GM18520 (cell line): ENCODE measurements around the gene SLCO3A1.

Experiments used
- ATAC-seq: cut with Tn5 transposase; IDR thresholded peaks from one replicate; pipeline ENCODE4 v1.9.1; 2021; ENCODE audit not compliant: unreplicated experiment

SLCO3A1 gene

DNA sequence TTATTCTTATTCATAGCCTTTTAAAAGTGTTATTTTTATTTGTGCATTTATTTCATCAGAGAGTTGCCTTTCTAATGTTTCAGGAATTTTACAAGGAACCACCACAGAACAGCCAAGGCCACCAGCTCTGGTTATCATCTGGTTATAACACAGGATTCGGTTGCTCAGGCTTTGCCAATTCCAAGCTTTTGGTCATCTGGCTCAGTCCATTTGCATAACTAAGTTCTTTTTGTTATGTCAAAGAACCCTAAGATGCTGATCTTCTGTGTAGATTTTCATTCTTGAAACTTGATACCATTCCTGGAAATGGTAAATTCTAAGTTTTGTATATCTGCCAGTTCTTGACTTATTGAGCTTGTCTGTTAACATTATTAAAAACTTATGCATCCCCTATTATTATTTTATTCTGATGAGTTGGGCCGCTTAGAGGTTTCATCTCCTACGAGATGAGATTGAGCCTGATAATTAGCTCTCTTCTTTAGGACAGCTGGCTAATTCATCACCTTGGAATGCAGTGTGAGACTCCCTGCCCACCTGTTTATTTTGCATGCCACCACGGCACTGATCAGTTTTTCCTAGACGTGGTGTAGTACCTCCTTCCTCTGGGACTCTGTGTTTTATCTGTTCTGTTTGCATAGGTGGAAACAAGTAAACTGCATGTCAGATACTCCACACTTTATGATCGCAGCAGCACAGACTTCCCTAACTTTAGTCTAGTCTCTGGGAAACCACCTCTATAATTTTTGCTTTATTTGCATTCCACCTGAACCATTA, 264.8 kb downstream of the SLCO3A1 start:
- no peak for ATAC-seq

DNA sequence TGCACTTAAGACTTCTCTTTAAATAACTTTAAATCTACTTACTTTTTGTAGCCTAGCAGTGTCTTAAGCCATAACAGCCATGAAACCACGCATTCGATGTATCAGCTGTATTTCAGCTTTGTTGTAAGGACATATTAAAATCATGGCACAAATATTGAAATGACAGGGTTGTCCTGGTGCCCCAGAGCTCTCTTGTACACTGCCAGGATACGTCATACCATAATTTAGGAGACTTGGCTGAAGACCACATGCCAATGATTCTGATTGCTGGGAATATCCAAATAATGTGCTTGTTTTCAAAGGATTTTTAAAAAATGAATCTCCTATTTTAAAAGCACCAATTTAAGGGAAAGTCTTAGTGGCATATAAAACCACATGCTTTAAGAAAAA, 265.4 kb downstream of the SLCO3A1 start:
- ATAC-seq: no peak

DNA sequence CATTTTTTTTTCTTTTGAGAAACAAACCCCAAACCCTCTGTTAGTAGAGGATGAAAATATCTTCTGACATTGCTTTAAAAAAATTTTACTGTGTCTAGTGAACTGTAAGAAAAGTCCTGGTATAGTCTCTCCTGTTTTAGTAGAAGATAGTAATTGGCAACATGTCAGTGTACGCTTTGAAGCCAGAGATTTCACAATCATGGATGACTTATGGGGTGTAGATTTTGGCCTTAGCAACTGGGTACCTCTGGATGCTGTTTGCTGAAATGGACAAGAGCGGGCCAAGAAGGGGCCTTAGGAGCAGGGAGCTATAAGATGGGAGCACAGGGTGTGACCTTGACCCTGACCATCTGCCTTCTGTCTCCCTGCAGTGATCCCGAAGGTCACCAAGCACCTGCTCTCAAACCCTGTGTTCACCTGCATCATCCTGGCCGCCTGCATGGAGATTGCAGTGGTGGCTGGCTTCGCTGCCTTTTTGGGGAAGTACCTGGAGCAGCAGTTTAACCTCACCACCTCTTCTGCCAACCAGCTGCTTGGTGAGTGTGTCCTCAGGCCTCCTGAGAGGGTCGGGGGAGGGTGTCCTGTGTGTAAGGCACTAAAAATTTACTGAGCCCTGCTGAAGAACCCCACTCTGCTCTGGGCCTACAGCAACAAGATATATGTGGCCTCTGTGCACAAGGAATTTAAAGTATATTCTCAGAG, 266.7 kb downstream of the SLCO3A1 start:
- ATAC-seq: no peak

DNA sequence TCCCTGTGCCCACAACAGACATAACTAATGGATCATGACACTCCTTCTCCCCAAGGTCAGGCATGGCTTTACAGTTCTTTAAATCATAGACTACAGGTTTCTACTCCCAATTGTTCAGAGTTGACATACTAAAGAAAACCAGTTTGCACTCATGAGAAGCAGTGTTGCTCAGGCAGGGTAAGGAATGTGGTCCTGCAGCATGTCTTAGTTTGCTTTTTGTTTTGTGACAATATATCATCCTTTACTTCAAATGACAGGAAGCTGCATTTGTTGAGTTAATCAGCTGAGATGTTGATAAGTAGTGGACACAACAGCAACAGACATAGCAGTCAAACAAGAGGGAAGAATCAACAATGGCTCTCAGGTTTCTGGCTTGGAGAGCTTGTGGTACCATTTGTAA, 267.5 kb downstream of the SLCO3A1 start:
- ATAC-seq: no peak

DNA sequence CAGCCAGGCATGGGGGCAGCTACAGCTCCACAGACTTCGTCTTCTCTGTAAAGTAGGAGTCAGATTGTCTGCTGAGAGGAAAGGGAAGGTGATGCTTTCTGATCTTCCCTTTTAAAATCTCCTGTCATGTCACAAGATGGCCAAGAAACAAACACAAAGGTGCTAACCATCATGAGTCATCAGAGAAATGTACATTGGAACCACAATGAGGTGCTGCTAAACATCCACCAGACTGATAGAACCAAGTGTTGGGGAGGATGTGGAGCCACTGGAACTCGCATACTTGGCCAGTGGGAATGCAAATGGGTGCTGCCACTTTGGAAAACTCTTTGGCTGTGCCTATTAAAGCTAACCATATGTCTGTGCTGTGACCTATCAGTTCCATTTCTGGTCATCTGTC, 268.8 kb downstream of the SLCO3A1 start:
- ATAC-seq: no peak

DNA sequence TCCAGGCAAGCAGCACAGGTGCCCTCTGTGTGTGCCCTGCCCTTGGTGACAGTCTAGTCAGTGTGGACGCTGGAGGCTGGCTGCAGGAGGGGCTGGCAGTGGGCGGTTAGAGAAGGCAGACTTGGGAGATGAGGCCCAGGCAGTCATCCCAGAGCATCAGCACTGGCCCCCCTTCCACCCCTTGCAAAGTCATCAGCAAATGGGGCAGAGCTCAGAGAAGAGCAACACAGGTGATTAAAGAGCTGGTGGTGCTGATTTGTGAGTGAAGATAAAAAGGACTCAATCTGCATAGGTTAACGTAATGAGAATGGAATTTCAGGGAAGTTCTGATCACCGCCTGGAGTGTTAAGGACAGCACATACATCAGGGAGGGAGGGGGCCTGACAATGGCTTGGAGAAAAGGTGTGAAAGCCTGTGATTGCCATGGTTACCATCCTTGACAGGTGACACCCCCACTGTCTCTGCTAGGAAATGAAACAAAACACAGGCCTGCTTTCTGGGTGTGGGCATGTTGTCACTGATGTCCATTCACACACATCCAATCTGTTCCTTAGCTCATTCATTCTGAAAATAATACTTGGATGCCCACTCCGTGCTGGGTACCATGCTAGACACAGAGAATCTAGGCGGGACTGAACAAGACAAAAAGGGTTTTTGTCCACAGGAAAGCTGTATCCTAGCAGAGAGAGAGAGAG, 270.6 kb downstream of the SLCO3A1 start:
- no peak for ATAC-seq

DNA sequence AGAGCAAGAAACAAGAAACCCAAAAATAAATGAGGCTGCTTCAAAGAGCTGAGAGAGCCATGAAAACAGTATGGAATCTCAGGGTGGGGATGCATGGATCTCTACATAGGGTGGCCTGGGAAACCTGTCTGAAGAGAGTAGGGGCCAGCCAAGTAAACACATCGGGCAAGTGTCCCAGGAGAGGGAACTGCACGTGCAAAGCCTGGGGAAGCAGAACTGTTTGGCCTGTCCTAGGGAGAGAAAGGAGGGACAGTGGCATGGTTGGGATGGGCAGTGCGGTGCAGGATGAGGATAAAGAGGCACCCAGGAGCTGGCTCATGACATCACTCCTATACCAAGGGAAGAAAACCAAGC, 271.1 kb downstream of the SLCO3A1 start:
- ATAC-seq: no peak

DNA sequence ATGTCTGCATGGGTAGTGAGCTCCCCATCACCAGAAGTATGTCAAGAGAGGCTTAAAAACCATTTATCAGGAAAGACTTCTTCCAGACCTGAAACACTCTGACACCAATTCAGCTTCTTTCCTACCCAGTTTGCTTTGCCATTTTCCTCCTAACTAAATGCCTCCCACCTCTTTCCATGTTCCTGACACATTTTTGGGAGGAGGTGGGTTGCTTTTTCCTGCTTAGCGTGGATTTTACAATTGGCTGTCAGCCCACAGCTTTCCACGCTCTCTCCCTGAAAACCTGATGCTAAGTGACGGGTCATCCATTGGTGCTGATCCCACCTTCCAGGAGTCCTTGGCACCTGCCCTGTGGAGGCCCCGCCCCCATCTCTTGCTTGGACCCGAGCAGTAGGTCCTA, 275.3 kb downstream of the SLCO3A1 start:
- no peak for ATAC-seq

DNA sequence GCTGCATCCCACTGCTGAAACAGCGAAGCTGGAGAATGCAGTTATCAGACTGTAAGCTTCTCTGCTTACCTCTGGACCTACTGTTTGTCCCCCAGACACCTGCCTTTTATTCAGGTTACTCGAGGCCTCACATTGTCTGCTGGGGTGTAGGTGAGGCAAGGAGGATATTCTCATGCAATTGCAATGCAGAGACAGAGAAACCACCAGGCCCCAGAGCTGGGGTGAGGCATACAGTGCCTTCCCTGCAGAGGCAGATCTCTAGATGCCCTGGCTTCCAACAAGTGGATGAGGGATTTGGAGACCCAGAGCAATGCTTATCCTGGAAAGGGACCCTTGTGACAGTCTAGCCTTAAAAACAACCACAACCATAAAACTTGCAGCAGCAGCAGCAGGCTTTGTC, 276.7 kb downstream of the SLCO3A1 start:
- ATAC-seq: no peak

DNA sequence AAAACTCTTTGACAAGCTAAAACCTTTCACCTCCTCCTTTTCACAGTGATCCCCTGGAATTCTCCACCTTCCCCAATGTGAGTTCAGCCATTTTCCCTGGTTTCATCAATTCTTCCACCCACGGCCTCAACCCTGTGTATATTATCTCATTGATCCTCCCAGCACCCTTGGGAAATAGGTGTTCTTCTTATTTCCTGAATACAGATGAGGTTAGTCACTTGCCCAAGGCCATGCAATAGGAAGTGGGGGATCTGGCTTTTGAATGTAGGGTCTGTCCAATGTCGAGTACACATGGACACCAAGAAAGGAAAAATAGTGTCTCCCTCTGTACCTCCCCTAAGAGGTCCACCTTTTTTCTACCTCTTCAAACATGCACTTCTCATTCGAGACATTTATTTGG, 277.4 kb downstream of the SLCO3A1 start:
- ATAC-seq: no peak

DNA sequence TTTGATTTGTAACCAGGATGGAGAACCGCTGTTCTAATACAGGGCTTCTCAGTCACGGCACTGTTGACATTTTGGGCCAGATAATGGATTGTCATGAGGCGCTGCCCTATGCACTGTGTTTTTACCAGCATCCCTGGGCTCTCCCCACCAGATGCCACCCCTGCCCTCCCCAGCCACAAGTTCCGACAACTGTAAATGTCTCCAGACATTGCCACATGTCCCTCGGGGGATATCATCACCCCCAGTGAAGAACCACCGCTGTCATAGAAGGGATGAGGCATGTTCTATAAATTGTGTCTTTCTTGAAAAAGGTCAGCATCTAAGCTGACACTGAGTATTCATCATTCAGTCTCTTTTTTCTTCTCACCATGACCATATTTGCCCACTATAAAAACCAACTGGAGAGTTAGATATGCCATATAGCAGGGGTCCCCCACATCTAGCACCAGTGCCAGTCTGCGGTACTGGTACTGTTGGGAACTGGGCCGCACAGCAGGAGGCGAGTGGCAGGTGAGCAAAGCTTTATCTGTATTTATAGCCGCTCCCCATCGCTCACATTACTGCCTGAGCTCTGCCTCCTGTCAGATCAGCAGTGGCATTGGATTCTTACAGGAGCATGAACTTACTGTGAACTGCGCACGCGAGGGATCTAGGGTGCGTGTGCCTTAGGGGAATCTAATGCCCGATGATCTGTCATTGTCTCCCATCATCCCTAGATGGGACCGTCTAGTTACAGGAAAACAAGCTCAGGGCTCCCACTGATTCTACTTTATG, 279.7 kb downstream of the SLCO3A1 start:
- no peak for ATAC-seq

DNA sequence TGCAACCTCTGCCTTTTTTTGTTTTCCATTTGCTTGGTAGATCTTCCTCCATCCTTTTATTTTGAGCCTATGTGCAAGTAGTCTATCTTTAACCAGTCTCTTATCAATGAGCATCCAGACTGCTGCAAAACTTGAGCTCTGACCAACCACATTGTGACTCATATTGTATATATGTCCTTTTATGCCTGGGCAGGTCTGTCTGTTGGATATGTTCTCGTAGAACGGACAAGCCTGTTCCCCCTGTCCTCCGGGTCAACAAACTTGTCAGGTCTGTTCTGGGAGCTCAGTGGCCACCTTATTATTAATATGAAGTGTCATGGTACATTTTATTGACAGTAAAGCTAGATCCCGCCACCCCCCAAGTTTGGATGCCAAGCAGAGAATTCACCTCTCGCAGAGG, 287.3 kb downstream of the SLCO3A1 start:
- ATAC-seq: no peak

DNA sequence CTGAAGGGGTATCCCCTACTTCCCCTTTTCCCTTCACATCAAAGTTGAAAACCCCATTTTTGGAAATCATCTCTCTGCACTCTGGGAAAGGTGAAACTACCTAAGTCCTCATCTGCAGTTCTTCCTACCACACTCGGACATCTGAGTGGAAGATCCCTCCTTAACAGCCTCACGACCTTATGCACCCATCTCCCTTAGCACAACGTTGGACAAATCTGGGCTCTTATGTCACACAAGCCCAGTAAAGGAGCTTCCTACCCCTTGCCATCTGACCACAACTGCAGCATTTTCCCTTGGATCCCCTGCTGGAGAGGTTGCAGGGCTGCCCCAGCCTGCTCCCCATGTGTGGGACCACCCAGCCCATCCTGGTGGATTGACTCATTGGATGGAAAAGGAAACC, 288.1 kb downstream of the SLCO3A1 start:
- no peak for ATAC-seq

DNA sequence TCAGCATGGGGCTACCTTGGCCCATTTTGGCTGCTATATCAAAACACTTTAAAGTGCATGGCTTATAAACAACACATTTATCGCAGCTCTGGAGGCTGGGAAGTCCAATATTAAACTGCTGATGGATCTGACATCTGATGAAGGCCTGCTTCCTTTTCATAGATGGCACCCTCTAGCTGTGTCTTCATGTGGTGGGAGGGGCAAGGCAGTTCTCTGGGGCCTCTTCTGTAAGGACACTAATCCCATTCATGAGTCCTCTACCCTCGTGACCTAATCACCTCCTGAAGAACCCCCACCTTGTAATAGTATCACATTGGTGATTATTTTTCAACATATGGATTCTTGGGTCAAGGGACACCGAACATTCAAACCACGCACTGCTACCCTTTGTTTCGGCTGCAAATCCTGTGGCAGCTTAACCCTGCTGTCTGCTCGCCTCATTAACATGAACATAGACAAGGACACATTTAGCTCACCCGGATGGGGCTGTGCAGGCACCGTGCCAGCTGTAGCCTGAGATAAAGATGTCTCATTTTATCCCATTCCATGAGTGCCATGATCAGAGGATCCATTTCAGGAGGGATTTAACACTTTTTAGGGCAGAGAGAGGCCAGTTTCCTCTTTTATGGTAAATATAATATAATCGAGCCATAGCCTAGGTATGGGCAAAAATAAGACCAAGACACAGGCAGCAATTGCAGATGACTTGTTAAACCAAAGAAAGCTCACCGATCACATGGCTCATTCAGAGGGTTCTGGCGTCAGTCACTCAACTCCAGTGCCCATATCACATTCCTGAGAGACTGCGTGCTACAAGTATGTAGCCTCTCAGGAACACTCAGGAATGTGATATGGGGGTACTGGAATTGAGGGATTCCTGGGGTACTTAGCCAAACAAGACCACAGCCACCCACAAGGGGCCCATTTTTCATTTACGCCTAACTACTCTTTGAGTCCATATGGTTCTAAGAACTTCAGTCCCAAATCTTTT, 289.0 kb downstream of the SLCO3A1 start:
- no peak for ATAC-seq

DNA sequence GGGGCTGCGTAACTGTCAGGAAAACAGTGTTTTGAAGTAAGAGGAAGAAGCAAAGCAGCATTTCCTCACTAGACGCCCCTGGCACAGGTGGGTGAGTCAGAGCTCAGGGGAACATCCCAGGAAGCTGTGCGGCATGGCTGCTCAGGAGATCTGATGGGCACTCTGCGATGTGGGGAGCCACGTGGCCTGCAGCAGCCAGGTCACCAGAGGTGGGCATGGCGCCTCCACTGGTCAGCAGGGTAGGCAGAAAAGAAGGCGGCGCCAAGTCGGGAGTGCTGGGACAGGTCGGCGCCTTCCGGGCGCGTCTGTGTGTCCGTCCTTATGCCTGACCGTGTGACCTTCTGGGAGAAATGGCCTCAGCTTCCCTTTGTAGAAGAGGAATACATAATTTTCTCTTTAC, 290.3 kb downstream of the SLCO3A1 start:
- no peak for ATAC-seq

DNA sequence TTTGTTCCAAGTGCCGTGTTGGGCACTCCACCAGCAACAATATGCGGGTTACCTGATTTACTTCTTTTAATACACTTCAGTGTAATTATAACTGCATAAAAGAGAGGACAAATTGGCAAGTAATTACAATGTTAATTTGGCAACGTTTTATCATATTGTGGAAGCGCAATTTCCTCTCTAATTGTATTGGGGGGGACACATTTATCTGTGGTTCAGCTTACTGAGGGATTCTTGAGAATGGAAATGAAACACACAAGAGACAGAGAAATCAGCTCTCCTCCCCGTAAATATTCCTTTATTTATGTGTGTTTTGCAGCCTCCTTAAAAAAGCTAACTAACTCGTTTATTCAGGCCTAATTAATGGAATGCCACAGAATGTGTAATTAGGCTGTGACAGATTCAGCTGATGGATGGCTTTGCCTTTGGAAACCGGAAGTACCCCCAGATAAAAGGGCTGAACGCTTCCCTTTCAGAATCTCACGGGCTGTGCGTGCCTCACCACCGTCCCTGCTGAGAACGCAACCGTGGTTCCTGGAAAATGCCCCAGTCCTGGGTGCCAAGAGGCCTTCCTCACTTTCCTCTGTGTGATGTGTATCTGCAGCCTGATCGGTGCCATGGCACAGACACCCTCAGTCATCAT, 293.1 kb downstream of the SLCO3A1 start:
- ATAC-seq: no peak

DNA sequence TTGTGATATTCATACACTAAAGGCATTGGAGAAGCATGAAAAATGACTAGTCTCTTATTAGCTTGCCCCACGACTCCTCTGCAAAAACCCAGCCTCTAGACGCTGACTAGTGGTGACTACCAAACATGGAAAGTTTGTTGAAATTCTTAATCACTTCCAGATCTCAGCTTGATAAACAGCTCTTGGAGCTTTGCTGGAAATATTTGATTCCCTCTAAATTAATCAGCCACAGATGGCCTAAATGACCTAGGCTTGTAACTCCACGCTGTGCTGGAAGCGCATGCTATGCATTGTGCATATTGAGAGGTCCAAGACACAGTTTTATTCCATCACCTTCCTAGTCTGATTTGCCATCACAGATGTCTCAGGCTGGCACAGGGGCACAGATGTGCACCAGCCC, 295.5 kb downstream of the SLCO3A1 start:
- ATAC-seq: no peak

DNA sequence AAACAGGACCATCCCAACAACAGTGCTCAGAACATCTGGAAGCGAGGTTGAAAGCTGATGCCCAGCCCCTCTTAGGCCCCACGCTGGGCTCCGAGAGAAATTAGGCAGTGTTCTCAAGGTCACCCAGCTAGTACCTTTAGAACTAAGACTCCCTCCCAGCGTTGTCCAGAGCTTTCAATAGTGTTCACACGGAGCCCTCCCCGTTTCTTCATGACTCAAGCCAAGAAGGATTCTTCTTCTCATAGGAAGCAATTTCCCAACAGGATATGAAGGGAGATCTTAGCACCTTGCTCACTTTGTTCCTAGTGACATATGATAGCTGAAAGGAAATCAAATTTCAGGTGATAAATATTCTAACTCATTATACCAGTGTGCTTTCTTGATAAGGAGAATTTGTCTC, 296.0 kb downstream of the SLCO3A1 start:
- ATAC-seq: no peak

DNA sequence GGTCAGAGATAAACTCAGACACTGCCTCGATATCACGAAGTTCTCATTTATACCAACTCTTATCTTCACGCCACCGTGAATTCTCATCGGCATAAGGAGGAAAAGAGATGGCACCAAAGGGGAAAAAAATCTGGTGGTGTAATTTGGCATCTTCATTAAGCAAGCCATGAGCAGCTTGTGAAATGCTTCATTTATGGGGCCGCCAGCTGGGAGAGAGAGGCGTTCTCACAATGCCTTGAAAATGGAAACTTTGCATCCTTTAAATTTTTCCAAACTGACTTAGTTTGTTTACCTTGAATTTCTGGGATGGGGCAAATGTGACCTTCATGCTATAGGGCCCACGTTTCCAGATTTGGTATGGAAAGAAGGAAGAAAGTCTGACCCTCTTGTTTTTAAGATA, 297.7 kb downstream of the SLCO3A1 start:
- no peak for ATAC-seq

DNA sequence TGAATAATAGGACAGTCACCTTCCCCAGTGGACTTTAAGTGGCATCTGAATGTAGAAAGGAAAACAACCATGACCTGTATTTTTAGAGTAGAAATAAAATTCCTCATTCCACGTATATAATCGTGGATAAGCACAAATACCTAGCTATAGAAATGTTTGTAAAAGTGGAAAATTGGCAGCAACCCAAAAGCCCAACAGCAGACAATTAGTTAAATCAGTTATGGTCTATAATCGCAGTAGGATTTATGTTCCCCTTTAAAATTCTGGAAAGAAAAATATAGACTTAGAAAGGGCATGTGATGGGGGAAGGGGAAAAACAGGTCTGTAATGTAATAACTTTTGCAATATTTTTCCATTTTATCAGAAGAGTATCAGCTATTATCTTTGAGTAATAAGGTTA, 298.2 kb downstream of the SLCO3A1 start:
- no peak for ATAC-seq
